ENCODE results near the gene ADAM12. TPM values are rescaled to one million over a fixed set of nuclear protein-coding genes. Genes with fewer than 3 reads are reported as not detected.

The ADAM12 gene
- total and polyA plus RNA-seq, 4 donors, result 0.03 to 0.33 (median 0.19) TPM

- H3K27ac ChIP-seq (ENCODE audit: low read depth in 1 of 2, low read length in 2 of 2), result no peak overlapping the region
- no peak for TF ChIP-seq SP1 (IDR thresholded peaks at IDR 0.05)
- TF ChIP-seq ATF3 (IDR thresholded peaks at IDR 0.05), result no peak
- no peak for TF ChIP-seq MAX (IDR thresholded peaks at IDR 0.05)
- TF ChIP-seq EGR1 (IDR thresholded peaks at IDR 0.05; ENCODE audit: low read depth in 2 of 2), result no peak
- H3K4me1 ChIP-seq (ENCODE audit: control insufficient read depth in 4 of 4, insufficient read depth in 4 of 4, low read length in 3 of 4), result no peaks in the 10 kb centered on the region
- H3K27me3 ChIP-seq (ENCODE audit: control insufficient read depth in 4 of 4, insufficient read depth in 4 of 4, low read length in 3 of 4), result peaks cover 0 to 4% (median 0%) of the 10 kb centered on the region in 4 donors
- 79% methylated on average over 4 of the region's 4 CpGs for WGBS
- H3K36me3 ChIP-seq (ENCODE audit: control insufficient read depth in 4 of 4, insufficient read depth in 3 of 4, low read depth in 1 of 4, low read length in 3 of 4), result no peaks in the 10 kb centered on the region
- H3K9me3 ChIP-seq (ENCODE audit: control insufficient read depth in 4 of 4, low read length in 3 of 4), result peaks cover 0 to 4% (median 2%) of the 10 kb centered on the region in 4 donors
- no peak overlapping the region for H3K9ac ChIP-seq (ENCODE audit: low read depth in 1 of 2, low read length in 2 of 2)
- H3K4me3 ChIP-seq (ENCODE audit: low read depth in 1 of 3, low read length in 3 of 3), result no peak overlapping the region
- DNase-seq (ENCODE audit: low spot score), result no peak
Observed at GRCh38 chr10:126429275-126429674, 41.0 kb upstream of the ADAM12 start.

DNA sequence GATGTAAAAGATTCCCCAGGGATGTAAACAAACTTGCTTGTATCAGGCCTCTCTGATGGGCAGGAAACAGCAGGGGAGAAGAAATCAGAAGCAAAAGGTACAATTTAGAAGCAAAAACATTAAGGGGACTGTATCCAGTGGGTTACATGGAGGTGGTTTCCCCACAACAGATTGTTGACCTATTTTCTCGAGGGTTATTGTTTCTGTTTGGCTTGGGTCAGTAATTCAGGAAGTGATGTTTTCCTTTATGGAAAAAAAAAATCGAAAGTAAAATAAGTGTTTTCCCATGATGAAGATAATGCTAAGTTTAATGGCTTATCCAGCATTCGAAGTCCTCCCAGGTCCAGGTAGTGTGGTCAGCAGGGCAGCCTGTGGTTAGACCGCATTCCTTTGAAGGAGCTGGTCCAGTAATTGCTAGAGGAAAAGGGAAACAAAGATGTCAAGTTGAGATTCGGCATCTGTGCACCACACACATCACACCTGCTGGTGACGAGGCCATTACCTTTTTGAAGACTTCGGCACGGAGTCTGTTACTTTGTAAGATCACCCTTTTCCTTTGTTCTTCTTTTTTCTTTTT is 37.3 kb upstream of the ADAM12 start:
- peaks cover 0 to 4% (median 0%) of the 10 kb centered on the region in 4 donors for H3K27me3 ChIP-seq (ENCODE audit: control insufficient read depth in 4 of 4, insufficient read depth in 4 of 4, low read length in 3 of 4)
- 59% methylated on average over 8 of the region's 8 CpGs for WGBS
- H3K27ac ChIP-seq (ENCODE audit: low read depth in 1 of 2, low read length in 2 of 2), result no peak overlapping the region
- H3K9ac ChIP-seq (ENCODE audit: low read depth in 1 of 2, low read length in 2 of 2), result no peak overlapping the region
- no peak for DNase-seq (ENCODE audit: low spot score)
- no peaks in the 10 kb centered on the region for H3K36me3 ChIP-seq (ENCODE audit: control insufficient read depth in 4 of 4, insufficient read depth in 3 of 4, low read depth in 1 of 4, low read length in 3 of 4)
- TF ChIP-seq JUND (IDR thresholded peaks at IDR 0.05), result no peak
- no peak for TF ChIP-seq FOXA1 (IDR thresholded peaks at IDR 0.05)
- TF ChIP-seq FOXA2 (IDR thresholded peaks at IDR 0.05), result no peak
- TF ChIP-seq GABPA (IDR thresholded peaks at IDR 0.05 in 1 of 2, conservative IDR thresholded peaks at IDR 0.05 in 1 of 2), result no peak
- TF ChIP-seq HNF4A (conservative IDR thresholded peaks at IDR 0.05), result no peak
- no peak for TF ChIP-seq SP1 (IDR thresholded peaks at IDR 0.05)
- H3K4me1 ChIP-seq (ENCODE audit: control insufficient read depth in 4 of 4, insufficient read depth in 4 of 4, low read length in 3 of 4), result no peaks in the 10 kb centered on the region
- H3K4me3 ChIP-seq (ENCODE audit: low read depth in 1 of 3, low read length in 3 of 3), result no peak overlapping the region
- H3K9me3 ChIP-seq (ENCODE audit: control insufficient read depth in 4 of 4, low read length in 3 of 4), result peaks cover 0 to 11% (median 8%) of the 10 kb centered on the region in 4 donors

DNA sequence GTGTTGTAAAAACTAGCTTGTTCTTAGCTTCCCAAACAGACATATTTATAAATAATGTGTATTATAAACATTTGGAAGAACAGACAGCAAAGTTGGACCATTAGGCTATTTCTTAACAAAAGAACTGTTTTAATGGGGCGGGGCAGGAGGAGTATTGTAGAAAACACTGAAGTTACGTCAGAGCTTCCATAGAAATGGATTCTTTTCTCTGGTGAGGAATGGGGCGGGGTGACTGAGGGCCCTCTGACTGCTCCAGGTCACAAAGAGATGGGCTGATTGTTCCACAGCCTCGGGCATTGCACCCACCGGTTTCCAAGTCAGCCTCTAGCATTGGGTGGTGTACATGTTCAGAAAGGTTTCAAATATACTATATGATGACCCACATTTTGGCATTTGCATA is 36.8 kb upstream of the ADAM12 start:
- no peak overlapping the region for H3K9ac ChIP-seq (ENCODE audit: low read depth in 1 of 2, low read length in 2 of 2)
- H3K27me3 ChIP-seq (ENCODE audit: control insufficient read depth in 4 of 4, insufficient read depth in 4 of 4, low read length in 3 of 4), result peaks cover 0 to 4% (median 0%) of the 10 kb centered on the region in 4 donors
- TF ChIP-seq ATF3 (IDR thresholded peaks at IDR 0.05) (no peak), YY1 (IDR thresholded peaks at IDR 0.05) (no peak), SP1 (IDR thresholded peaks at IDR 0.05) (no peak), EGR1 (IDR thresholded peaks at IDR 0.05; ENCODE audit: low read depth in 2 of 2) (no peak), FOXA2 (IDR thresholded peaks at IDR 0.05) (no peak), HNF4A (conservative IDR thresholded peaks at IDR 0.05) (no peak), RXRA (IDR thresholded peaks at IDR 0.05) (no peak), GABPA (IDR thresholded peaks at IDR 0.05 in 1 of 2, conservative IDR thresholded peaks at IDR 0.05 in 1 of 2) (no peak)
- H3K27ac ChIP-seq (ENCODE audit: low read depth in 1 of 2, low read length in 2 of 2), result no peak overlapping the region
- DNase-seq (ENCODE audit: low spot score), result no peak
- no peaks in the 10 kb centered on the region for H3K4me1 ChIP-seq (ENCODE audit: control insufficient read depth in 4 of 4, insufficient read depth in 4 of 4, low read length in 3 of 4)
- WGBS, result 79% methylated on average over 5 of the region's 5 CpGs
- peaks cover 0 to 11% (median 8%) of the 10 kb centered on the region in 4 donors for H3K9me3 ChIP-seq (ENCODE audit: control insufficient read depth in 4 of 4, low read length in 3 of 4)
- no peaks in the 10 kb centered on the region for H3K36me3 ChIP-seq (ENCODE audit: control insufficient read depth in 4 of 4, insufficient read depth in 3 of 4, low read depth in 1 of 4, low read length in 3 of 4)
- H3K4me3 ChIP-seq (ENCODE audit: low read depth in 1 of 3, low read length in 3 of 3), result no peak overlapping the region

All from liver (tissue), 9 donors.